ENCODE results near the gene MAN2A1.
"Not testable (repeated sequence)": the region's sequence is repeated elsewhere in the genome, so short reads cannot be mapped to it uniquely, and the experiment has no call there.

The MAN2A1 gene

GRCh38 chr5:109829331-109829730 is 139.6 kb downstream of the MAN2A1 start:
- TF ChIP-seq CTCF (IDR thresholded peaks at IDR 0.05) = no peak
- H3K27me3 ChIP-seq = no peaks in the 10 kb centered on the region
- no peaks in the 10 kb centered on the region for H3K4me1 ChIP-seq (ENCODE audit: control insufficient read depth in 1 of 2, insufficient read depth in 1 of 2, low read depth in 1 of 2, low read length in 1 of 2)
- H3K9me3 ChIP-seq = no peaks in the 10 kb centered on the region
- peaks cover 10% of the 10 kb centered on the region for H3K36me3 ChIP-seq
- H3K27ac ChIP-seq = no peak overlapping the region
- H3K4me3 ChIP-seq (ENCODE audit: low read depth in 1 of 2, low read length in 1 of 2) = no peak overlapping the region

DNA sequence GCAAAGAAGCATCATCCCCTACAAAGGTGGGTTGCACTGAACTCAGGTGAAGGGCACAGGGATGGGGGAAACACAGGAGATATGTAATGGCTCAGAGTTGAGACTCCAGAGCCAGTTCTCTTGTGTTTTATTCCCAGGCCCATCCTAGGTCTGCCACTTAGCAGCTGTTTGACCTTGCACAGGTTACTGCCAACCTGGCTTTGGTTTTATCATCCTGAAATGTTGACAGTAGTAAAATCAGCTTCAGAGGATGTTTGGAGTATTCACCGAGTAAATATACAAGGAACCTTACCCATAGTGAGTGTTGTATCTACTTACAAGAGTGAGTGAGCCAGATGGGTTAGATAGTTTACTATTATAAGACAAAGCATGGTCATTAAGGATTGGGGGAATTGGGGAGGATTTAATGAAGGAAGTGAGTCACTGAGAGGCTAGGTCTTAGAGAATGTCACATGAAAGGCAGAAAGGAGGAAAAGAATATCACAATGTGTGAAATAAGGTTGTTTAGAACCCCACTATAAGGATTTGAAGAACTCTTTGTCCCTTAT is 141.3 kb downstream of the MAN2A1 start:
- no peak for TF ChIP-seq CTCF (IDR thresholded peaks at IDR 0.05)
- no peak overlapping the region for H3K4me3 ChIP-seq (ENCODE audit: low read depth in 1 of 2, low read length in 1 of 2)
- H3K27ac ChIP-seq = no peak overlapping the region
- no peaks in the 10 kb centered on the region for H3K27me3 ChIP-seq
- no peaks in the 10 kb centered on the region for H3K4me1 ChIP-seq (ENCODE audit: control insufficient read depth in 1 of 2, insufficient read depth in 1 of 2, low read depth in 1 of 2, low read length in 1 of 2)
- no peaks in the 10 kb centered on the region for H3K9me3 ChIP-seq
- H3K36me3 ChIP-seq = peaks cover 10% of the 10 kb centered on the region

DNA sequence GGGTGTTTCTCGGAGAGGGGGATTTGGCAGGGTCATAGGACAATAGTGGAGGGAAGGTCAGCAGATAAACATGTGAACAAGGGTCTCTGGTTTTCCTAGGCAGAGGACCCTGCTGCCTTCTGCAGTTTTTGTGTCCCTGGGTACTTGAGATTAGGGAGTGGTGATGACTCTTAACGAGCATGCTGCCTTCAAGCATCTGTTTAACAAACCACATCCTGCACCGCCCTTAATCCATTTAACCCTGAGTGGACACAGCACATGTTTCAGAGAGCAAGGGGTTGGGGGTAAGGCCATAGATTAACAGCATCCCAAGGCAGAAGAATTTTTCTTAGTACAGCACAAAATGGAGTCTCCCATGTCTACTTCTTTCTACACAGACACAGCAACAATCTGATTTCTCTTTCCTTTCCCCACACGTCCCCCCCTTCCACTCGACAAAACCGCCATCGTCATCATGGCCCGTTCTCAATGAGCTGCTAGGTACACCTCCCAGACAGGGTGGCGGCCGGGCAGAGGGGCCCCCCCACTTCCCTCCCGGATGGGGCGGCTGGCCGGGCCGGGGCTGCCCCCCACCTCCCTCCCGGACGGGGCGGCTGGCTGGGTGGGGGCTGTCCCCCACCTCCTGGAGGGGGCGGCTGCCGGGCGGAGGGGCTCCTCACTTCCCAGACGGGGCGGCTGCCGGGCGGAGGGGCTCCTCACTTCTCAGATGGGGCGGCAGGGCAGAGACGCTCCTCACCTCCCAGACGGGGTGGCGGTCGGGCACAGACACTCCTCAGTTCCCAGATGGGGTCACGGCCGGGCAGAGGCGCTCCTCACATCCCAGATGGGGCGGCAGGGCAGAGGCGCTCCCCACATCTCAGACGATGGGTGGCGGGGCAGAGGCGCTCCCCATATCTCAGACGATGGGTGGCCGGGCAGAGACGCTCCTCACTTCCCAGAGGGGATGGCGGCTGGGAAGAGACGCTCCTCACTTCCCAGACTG is 142.8 kb downstream of the MAN2A1 start:
- peaks cover 10% of the 10 kb centered on the region for H3K36me3 ChIP-seq
- not testable (repeated sequence) for H3K9me3 ChIP-seq; H3K27me3 ChIP-seq; H3K4me3 ChIP-seq (ENCODE audit: low read depth in 1 of 2, low read length in 1 of 2); H3K4me1 ChIP-seq (ENCODE audit: control insufficient read depth in 1 of 2, insufficient read depth in 1 of 2, low read depth in 1 of 2, low read length in 1 of 2); H3K27ac ChIP-seq

DNA sequence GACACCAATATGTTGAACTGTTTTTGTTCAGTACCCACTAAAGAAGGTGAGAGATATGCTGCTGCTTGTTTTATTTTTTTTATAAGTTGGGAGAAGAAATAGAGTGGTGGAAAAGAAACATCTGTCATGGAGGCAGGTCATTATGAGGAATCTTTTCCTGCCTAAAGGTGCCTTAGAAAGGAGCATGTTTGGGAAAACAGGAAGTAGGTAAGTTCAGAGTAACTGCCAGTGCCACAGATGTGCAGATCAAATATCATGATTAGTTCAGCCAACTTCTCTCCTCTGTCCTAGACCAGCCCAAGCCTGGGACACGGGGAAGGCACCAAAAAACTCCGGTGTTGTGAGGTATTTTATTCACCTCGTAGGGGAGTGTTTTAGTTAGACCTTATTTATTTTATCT is 144.2 kb downstream of the MAN2A1 start:
- Histone ChIP-seq H3K36me3 (peaks cover 10% of the 10 kb centered on the region), H3K27me3 (no peaks in the 10 kb centered on the region), H3K4me3 (ENCODE audit: low read depth in 1 of 2, low read length in 1 of 2) (no peak overlapping the region), H3K4me1 (ENCODE audit: control insufficient read depth in 1 of 2, insufficient read depth in 1 of 2, low read depth in 1 of 2, low read length in 1 of 2) (no peaks in the 10 kb centered on the region), H3K27ac (no peak overlapping the region), H3K9me3 (no peaks in the 10 kb centered on the region)
- TF ChIP-seq CTCF (IDR thresholded peaks at IDR 0.05) = no peak

- no peaks in the 10 kb centered on the region for H3K9me3 ChIP-seq
- no peak for TF ChIP-seq CTCF (IDR thresholded peaks at IDR 0.05)
- peaks cover 8% of the 10 kb centered on the region for H3K36me3 ChIP-seq
- no peak overlapping the region for H3K4me3 ChIP-seq (ENCODE audit: low read depth in 1 of 2, low read length in 1 of 2)
- no peaks in the 10 kb centered on the region for H3K27me3 ChIP-seq
- no peak overlapping the region for H3K27ac ChIP-seq
- H3K4me1 ChIP-seq (ENCODE audit: control insufficient read depth in 1 of 2, insufficient read depth in 1 of 2, low read depth in 1 of 2, low read length in 1 of 2) = no peaks in the 10 kb centered on the region
Measured at GRCh38 chr5:109836280-109836679, 146.6 kb downstream of the MAN2A1 start.

DNA sequence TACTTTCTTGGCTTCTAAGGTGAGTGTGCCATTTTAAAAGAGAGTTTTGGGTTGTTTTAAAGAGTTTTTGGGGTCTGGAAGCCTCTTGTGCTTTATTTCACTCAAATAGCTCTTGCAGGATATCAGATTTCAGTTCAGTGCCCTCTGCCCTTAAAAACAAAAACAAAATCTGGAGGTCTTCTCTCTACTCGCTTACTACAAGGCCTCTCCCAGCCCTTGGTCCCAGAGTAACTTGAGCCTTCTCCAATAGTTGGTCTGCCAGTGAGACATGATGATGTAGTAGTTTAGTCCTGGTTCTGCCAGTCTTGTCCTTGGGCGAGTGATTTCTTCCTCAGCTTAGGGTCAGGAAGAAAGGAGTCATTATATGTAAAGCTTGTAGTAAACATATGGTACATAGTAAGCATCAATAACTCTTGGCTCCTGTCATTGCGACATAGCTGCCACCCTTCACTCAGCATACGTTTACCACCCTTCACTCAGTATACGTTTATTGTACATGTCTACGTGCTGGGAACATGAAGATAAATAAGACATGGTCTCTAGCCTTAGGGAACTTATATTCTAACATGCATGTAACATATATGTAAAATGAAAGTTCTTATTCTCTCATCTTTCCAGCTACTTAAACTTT is 147.6 kb downstream of the MAN2A1 start:
- no peaks in the 10 kb centered on the region for H3K4me1 ChIP-seq (ENCODE audit: control insufficient read depth in 1 of 2, insufficient read depth in 1 of 2, low read depth in 1 of 2, low read length in 1 of 2)
- H3K27ac ChIP-seq = no peak overlapping the region
- no peaks in the 10 kb centered on the region for H3K9me3 ChIP-seq
- no peaks in the 10 kb centered on the region for H3K27me3 ChIP-seq
- no peak for TF ChIP-seq CTCF (IDR thresholded peaks at IDR 0.05)
- H3K36me3 ChIP-seq = peaks cover 8% of the 10 kb centered on the region
- H3K4me3 ChIP-seq (ENCODE audit: low read depth in 1 of 2, low read length in 1 of 2) = no peak overlapping the region
